HG02588 (cell line): ENCODE data around the gene DBX2.
"Not testable (repeated sequence)": the region's sequence is repeated elsewhere in the genome, so short reads cannot be mapped to it uniquely, and the experiment has no call there.

Experiments used
- ATAC-seq: cut with Tn5 transposase; IDR thresholded peaks from one replicate; pipeline ENCODE4 v1.9.1; 2021; ENCODE audit warnings: mild to moderate bottlenecking, moderate library complexity; ENCODE audit not compliant: unreplicated experiment

The DBX2 gene

DNA sequence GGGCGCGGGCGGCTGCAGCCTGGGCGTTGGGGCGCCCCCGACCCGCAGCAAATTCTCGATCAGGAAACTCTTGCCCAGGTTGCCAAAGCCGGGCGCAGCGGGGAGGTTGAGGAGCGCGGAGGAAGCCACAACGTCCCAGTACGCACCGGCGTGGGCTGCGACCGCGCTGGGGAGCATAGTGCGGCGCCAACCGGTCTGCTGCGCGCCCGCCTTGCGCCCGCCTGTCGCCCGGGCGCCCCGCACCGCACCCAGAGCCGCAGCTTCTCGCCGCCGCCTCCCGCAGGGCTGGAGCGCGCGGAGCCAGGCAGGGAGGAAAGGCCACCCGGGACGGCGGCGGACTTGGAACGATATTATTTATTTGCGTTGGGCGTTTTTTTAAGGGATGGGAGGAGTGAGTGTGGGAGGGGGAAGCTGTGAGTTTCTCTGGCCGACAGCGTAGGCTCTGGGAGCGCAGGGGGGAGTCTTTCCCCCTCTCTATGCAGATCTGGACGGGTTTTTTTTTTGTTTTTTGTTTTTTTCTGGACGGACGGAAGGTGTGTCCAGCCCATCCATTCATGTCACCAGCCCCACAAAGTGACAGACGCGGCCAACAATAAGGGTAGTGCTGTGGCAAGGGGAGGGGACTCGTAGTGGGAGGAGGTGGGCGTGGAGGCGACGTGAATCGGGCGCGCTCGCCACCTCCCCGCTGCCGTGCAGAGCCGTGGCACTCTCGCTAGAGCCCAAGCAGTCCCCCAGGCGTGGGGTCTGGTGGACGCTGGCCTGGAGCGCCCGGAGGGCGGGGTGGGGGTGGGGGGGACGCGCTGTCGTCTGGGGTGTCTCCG lies at the start of gene DBX2:
Gene DBX2, minus strand, starts transcription at position 349 of the 821 bp plus-strand sequence. Its CDS starts 172 bp downstream, at position 177.
- no peak for ATAC-seq

GRCh38 chr12:45098766-45099165 lies 47.9 kb upstream of the DBX2 start:
- ATAC-seq = no peak

DNA sequence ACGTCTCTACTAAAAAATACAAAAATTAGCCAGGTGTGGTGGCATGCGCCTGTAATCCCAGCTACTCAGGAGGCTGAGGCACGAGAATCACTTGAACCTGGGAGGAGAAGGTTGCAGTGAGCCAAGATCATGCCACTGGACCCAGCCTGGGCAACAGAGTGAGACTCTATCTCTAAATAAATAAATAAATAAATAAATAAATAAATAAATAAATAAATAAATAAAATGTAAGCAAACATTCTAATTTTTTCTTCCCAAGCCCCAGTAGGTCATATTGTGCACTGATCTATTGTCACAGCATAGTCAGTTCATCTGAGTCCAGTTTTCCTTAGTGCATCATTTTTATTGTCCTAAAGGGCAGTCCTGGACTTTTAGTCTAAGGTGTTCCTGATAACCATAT lies 44.5 kb upstream of the DBX2 start:
- ATAC-seq = not testable (repeated sequence)

GRCh38 chr12:45093051-45093450 lies 42.2 kb upstream of the DBX2 start:
- ATAC-seq = no peak

- no peak for ATAC-seq
Observed at GRCh38 chr12:45089411-45090075, 38.6 kb upstream of the DBX2 start.

DNA sequence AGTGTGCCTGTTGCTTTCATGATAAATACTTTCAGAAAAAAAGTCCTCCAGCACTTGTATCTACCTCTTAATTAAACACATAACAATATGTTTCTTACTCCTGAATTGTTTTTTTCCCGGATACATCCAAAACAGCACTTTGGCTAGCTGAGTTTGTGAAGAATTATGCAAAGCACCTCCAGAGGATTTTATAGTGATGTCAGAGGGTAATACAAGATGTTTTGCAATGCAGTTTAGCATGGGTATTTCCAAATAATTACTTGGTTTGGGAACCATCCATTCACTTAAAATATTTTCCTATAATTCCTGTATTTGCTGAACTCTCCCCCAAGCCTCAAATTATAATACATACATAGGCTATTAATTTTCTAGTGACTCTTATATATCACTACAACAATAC lies 37.7 kb upstream of the DBX2 start:
- no peak for ATAC-seq

DNA sequence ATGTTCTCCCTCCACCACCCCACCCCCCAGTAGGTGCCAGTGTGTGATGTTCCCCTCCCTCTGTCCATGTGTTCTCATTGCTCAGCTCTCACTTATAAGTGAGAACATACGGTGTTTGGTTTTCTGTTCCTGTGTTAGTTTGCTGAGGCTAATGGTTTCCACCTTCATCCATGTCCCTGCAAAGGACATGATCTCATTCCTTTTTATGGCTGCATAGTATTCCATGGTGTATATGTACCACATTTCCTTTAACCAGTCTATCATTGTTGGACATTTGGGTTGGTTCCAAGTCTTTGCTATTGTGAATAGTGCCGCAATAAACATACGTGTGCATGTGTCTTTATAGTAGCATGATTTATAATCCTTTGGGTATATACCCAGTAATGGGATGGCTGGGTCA lies 33.3 kb upstream of the DBX2 start:
- ATAC-seq = not testable (repeated sequence)

DNA sequence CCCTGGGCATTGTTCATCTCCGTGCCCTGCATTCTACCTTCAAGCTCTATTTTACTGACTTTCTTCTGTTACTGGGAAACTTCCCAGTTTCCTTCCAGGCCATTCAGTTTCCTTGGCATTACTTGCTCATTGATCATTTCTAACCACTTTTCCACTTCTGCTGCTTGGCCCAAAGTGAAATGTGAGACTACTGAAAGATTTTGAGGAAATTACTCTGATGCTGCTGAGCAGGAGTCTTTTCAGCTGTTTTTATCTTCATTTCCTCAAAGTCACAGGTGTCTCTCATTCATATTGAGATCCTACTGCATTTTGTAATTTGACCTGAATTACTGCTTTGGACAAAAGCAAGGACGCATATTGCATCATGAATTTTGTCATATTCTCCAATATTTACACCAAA lies 26.4 kb upstream of the DBX2 start:
- no peak for ATAC-seq

DNA sequence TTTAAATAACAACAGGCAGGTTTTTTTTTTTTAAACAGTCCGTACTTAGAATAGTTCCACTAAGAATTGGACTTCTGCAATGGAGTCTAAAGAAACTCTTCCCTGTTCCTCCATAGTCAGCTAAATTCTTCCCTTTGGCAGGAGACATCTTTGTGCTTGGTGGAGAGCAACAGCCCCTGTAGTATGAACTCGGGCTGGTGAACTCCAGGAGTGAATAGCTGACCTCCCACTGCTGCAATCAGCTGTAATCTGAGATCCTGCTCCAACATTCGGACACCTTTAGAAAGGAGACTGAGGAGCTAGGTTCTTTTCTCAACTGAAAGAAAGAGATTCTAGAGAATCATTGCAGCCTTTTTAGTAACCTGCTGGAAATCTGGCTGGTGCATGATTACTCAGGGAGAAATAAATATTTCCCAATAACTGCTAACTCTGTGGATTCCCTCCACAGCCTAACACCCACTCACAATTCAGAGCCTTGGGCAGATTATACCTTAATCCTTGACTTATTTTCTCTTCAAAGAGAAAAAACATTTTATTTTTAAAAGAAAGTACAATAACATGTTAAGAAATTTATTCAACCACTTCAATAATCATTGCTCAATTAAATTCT lies 25.6 kb upstream of the DBX2 start:
- no peak for ATAC-seq

DNA sequence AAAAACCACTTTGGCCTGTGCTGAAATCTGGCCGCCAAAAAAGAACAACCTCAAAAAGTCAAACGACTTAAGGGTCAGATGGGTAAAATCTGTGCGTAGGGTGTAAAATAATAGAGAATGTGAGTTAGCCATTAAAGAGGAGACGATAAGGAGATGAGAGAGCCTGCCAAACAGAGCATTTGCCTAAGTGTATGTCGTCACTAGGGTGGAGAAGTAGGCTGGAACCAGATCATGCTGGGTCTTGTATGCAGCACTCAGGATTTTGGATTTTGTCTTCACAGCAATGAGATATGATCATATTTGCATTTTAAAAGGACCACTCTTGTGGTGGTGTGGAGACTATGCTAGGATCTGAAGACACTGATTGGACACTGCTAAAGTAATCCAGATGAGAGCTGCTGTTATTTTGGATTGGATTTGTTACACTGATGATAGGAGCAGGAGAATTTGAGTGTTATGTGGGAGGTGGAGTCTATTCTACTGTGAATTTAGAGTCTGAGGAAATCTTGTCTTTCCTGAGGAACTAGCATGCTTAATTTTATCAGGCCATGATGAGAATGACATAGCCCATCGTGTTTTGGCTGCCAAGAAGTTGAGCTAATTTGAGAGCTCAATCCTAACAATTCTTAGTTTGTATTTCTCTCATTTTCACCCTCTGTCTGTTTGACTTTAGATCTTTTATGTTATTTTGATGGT lies 24.8 kb upstream of the DBX2 start:
- no peak for ATAC-seq

DNA sequence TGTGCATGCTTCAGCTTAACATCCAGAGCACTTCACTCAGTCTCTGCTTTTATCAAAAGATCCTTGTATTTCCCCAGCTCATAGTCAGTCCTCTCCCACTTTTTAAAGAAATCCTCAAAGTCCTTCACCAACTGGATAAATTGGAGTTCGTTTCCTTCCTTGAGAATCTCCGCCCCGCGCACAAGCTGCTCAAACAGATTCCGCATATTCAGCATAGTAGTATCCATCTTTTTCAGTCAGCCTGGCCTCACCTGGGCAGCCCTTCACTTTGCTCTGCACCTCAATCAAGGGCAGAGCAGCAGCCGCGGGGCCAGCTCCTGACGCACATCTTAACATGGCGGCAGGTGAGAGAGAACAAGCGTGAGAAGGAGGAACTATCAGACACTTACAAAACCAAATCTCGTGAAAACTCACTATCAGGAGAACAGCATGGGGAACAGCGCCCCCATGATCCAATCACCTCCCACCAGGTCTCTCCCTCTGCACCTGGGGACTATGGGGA lies 14.3 kb upstream of the DBX2 start:
- ATAC-seq = no peak

DNA sequence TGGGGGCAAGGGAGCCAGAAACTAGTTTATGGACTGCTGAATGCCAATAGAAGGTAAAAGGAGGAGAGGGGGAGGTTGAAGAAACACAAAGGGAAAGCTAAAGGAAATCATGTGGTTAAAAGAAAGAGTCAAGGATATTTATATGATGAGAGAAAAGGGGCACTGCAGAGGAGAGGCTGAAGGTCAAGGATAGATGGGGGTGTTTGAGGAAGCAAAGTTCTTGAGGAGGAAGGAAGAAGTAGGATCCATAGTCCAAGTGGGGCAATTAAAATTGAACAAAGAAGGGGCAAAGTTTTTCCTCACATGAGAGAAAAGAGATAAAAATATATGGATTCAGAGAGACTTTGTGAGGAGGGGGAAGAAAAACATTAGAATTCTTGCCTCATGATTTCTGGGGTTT lies 10.1 kb upstream of the DBX2 start:
- ATAC-seq = no peak

DNA sequence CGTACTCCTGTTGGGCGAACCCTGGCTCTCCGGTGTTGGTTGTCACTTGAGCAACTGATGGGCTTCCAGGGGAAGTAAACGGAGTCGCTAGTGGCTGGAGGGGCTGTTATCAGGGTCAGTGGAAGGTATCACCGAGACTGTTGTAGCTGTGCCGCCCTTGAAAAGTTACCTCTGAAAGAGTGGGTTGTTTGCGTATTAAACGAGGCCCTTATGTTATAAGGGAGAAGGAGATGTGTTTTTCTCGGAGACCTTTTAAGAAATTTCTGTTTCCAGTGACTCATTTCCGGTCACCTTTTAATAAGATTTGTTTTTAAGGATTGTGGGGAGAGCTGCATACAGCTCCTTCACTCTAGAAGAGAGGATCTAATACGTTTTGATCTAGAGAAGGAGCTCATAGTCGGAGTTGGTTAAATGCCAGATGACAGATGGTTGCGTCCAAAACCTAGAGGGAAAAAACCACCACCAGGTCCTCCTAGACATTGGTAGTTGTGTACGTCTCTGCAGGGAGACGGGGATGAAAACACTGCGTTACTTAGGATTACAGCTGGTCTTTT lies 750 bp upstream of the DBX2 start:
- ATAC-seq = no peak

GRCh38 chr12:45049912-45050750 lies 768 bp downstream of the DBX2 start:
- no peak for ATAC-seq

DNA sequence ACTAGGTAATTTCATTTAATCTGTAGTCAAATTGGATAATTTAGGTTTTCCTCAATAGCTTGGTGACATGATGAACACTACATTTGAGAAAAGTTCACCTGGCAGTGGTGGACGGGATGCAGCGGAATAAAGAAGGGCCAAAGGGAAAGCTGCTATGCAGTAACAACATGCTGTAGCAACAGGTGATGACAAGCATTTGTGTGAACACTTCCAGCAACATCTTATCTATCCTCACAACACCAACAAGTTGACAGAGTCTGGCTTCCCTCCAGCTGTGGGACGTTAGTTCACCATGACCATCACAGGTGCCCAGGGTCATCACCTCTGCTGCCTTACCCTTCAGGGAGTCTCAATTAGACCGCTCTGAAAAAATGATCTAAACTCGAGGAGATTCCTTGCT lies 8.3 kb downstream of the DBX2 start:
- ATAC-seq = no peak

DNA sequence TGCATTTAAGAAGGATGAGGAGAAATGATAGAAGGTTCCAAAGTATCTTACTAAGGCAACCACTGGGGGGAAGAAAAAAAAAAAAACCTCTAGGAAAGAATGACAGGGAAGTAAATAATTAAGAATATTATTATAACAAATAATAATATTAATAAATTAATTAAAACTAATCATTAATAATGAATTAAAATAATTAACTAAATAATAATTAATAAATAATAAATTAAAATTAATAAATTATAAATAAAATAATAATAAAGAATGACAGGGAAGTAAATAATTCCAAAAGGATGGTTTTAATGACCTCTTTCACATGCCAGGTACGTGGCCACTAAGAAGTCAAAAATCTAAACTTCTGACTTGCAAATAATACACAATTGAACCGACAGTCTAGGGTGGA lies 9.9 kb downstream of the DBX2 start:
- no peak for ATAC-seq

DNA sequence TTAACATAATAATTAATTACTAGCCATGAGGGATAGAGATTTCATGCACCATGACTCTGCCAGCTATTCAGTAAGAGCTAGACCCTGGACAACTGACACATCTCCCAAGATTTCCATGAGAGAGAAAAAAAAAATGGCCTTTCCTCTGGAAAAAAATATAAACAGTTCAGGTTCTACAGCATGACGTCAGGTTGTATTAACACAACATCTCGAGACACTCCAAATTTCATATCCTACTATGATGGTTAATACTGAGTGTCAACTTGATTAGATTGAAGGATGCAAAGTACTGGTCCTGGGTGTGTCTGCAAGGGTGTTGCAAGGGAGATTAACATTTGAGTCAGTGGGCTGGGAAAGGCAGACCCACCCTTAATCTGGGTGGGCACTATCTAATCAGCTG lies 11.1 kb downstream of the DBX2 start:
- no peak for ATAC-seq

GRCh38 chr12:45034861-45035265 lies 16.0 kb downstream of the DBX2 start:
- ATAC-seq = no peak

- ATAC-seq = no peak
Observed at GRCh38 chr12:45017916-45018315, 33.0 kb downstream of the DBX2 start.

DNA sequence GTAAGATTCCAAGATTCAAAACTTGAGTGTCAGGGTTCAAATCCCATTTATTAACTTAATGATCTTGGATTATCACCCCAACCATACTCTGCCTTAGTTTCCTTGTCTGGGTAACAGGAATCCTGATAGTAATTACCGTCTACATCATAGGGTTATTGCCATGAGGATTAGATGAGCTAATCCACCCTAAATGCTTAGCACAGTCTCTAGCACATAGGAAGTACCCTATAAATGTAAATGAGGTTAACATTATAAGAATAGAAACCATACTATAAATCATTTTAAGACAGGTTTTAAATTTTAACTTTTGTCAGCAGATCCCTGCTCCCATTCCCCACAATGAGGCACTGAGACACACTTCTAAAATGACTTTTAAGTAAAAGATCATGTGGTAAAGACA lies 36.5 kb downstream of the DBX2 start:
- ATAC-seq = no peak
